Trophoblast cell (in vitro differentiated cells and primary cell): ENCODE measurements around the gene CFP. TPM values are rescaled to one million over a fixed set of nuclear protein-coding genes. Genes with fewer than 3 reads are reported as not detected.
"Not testable (repeated sequence)": the region's sequence is repeated elsewhere in the genome, so short reads cannot be mapped to it uniquely, and the experiment has no call there.

ENCODE experiments used
- DNase-seq, 2 donors: peaks; one replicate each; pipeline ENCODE4 v3.0.0-alpha.2; 2016
- H2AFZ ChIP-seq: 2 replicates; pipeline ENCODE4 v1.6.1; 2013; ENCODE audit warnings: low read length, moderate library complexity, mild to moderate bottlenecking; ENCODE audit not compliant: insufficient read depth, poor library complexity
- H2AK5ac ChIP-seq: 2 replicates; pipeline ENCODE4 v1.6.1; 2013; ENCODE audit warnings: mild to moderate bottlenecking, low read length
- H2BK120ac ChIP-seq: 2 replicates; pipeline ENCODE4 v1.6.1; 2013; ENCODE audit warnings: low read length, mild to moderate bottlenecking, moderate library complexity; ENCODE audit not compliant: insufficient read depth, poor library complexity
- H2BK12ac ChIP-seq: 2 replicates; pipeline ENCODE4 v1.6.1; 2013; ENCODE audit warnings: mild to moderate bottlenecking, low read length, moderate library complexity
- H2BK5ac ChIP-seq: 2 replicates; pipeline ENCODE4 v1.6.1; 2013; ENCODE audit warnings: low read length, low read depth, moderate library complexity, mild to moderate bottlenecking; ENCODE audit not compliant: poor library complexity
- H3K14ac ChIP-seq: 2 replicates; pipeline ENCODE4 v1.6.1; 2013; ENCODE audit warnings: mild to moderate bottlenecking, low read length
- H3K18ac ChIP-seq: 2 replicates; pipeline ENCODE4 v1.6.1; 2013; ENCODE audit warnings: mild to moderate bottlenecking, low read length
- H3K23ac ChIP-seq: 2 replicates; pipeline ENCODE4 v1.6.1; 2013; ENCODE audit warnings: low read length
- H3K27ac ChIP-seq: 2 replicates; pipeline ENCODE4 v1.5.1; 2013; ENCODE audit warnings: low read depth, mild to moderate bottlenecking, inconsistent platforms, low read length, moderate library complexity
- H3K27me3 ChIP-seq: 2 replicates; pipeline ENCODE4 v1.6.1; 2013; ENCODE audit warnings: inconsistent platforms, mild to moderate bottlenecking, low read length, moderate library complexity; ENCODE audit not compliant: insufficient read depth
- H3K36me3 ChIP-seq, 2 experiments: 1 replicate in 1 of 2; 2 replicates in 1 of 2; pipeline ENCODE4 v1.6.1; 2013; ENCODE audit warnings: low read length in 2 of 2, mild to moderate bottlenecking in 2 of 2, moderate library complexity in 1 of 2; ENCODE audit not compliant: insufficient read depth in 2 of 2, control insufficient read depth in 1 of 2
- H3K4ac ChIP-seq: 2 replicates; pipeline ENCODE4 v1.6.1; 2013; ENCODE audit warnings: low read depth, mild to moderate bottlenecking, low read length, moderate library complexity
- H3K4me1 ChIP-seq, 2 experiments: 1 replicate in 1 of 2; 2 replicates in 1 of 2; pipeline ENCODE4 v1.6.1; 2013; ENCODE audit warnings: low read length in 2 of 2, mild to moderate bottlenecking in 2 of 2, moderate library complexity in 1 of 2; ENCODE audit not compliant: insufficient read depth in 2 of 2, control insufficient read depth in 1 of 2
- H3K4me2 ChIP-seq: 2 replicates; pipeline ENCODE4 v1.6.1; 2013; ENCODE audit warnings: inconsistent platforms, mild to moderate bottlenecking, low read length, moderate library complexity
- H3K4me3 ChIP-seq: 2 replicates; pipeline ENCODE4 v1.5.1; 2013; ENCODE audit warnings: mild to moderate bottlenecking, low read depth, low read length, inconsistent platforms
- H3K79me1 ChIP-seq: one replicate; pipeline ENCODE4 v1.6.1; 2013; ENCODE audit warnings: low read length
- H3K79me2 ChIP-seq: 2 replicates; pipeline ENCODE4 v1.6.1; 2013; ENCODE audit warnings: low read length, mild to moderate bottlenecking; ENCODE audit not compliant: control insufficient read depth, insufficient read depth, poor library complexity
- H3K9ac ChIP-seq: 2 replicates; pipeline ENCODE4 v1.6.1; 2013; ENCODE audit warnings: mild to moderate bottlenecking, low read length
- H3K9me3 ChIP-seq: 2 replicates; pipeline ENCODE4 v1.6.1; 2013; ENCODE audit warnings: low read depth, mild to moderate bottlenecking, control low read depth, inconsistent platforms, low read length; ENCODE audit not compliant: insufficient read depth
- H4K12ac ChIP-seq: 2 replicates; pipeline ENCODE4 v1.6.1; 2013; ENCODE audit warnings: low read depth, mild to moderate bottlenecking, low read length, moderate library complexity
- H4K8ac ChIP-seq: 2 replicates; pipeline ENCODE4 v1.6.1; 2013; ENCODE audit warnings: low read depth, mild to moderate bottlenecking, low read length, moderate library complexity
- H4K91ac ChIP-seq: one replicate; pipeline ENCODE4 v1.6.1; 2013; ENCODE audit warnings: low read depth, mild to moderate bottlenecking, low read length, moderate library complexity
- WGBS: extraction: QIAGEN DNeasy Blood & Tissue Kit; methylation state at CpG from one replicate; pipeline ENCODE4 v1.1.7; 2013; ENCODE audit warnings: missing lambda C conversion rate; ENCODE audit not compliant: insufficient read length, insufficient coverage; ENCODE audit errors: extremely low coverage; 5-methylcytosine and 5-hydroxymethylcytosine counted together
- polyA plus RNA-seq: library from polyadenylated mRNA; stranded (reverse); fragments of 200-250 nt; gene quantifications from 2 replicates; pipeline ENCODE4 v1.2.3, GENCODE V29; 2013

CFP gene
- polyA plus RNA-seq: 0.49 and 0.67 TPM in 2 replicates

DNA sequence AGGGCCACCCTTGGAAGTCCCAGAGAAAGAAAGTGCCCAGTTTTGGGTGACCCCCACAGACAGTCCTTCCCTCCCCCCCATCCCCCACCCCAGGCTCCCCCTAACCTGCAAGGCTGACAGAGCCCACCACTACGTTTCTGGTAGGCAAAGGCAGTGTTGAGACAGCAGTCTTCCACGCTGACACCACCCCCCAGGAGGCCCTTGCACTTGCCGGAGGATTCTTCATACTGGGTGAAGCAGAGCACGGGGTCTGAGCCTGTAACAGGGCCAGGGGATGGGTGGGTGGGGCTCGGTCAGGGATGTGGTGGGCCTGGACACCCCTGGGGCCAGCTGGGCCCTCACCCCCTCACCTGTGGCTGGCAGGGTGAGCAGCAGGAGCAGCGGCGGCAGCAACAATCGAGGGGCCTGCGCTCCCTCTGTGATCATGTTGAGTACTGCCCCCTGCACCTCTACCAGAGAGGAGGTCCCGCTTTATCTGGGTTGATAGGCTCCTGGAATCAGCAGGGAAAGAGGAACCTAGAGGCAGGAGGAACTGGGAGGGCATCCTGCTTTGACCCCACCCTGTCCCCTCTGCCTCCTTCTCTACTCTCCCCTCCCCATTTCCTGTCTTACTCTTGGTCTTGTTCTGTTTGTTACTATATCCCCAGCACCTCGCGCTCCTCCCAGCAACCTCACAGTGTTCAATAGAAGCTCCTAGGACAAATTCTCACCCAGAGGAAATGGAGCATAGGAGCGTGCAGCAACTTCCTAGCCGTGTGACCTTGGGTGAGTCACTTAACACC lies at the start of gene CFP:
Gene CFP, minus strand, starts transcription at position 512 of the 782 bp plus-strand sequence. Its CDS starts 86 bp downstream, at position 426.
- Histone ChIP-seq H3K18ac (no peak within 1 kb of the TSS), H3K23ac (no peak within 1 kb of the TSS), H3K4me1 (peaks cover 0 to 2% of the 10 kb centered on the region in 2 experiments), H3K36me3 (peaks cover 2 to 5% of the 10 kb centered on the region in 2 experiments), H2BK5ac (no peak within 1 kb of the TSS), H3K9me3 (no peaks in the 10 kb centered on the region), H4K91ac (no peak within 1 kb of the TSS), H3K9ac (no peak within 1 kb of the TSS), H4K12ac (no peak within 1 kb of the TSS), H3K27ac (no peak within 1 kb of the TSS), H3K79me2 (no peaks in the 10 kb centered on the region), H3K4me3 (no peak within 1 kb of the TSS), H2BK120ac (no peak within 1 kb of the TSS), H3K27me3 (no peaks in the 10 kb centered on the region), H3K4ac (no peak within 1 kb of the TSS), H3K4me2 (no peak within 1 kb of the TSS), H2BK12ac (no peak within 1 kb of the TSS), H2AFZ (no peak within 1 kb of the TSS), H2AK5ac (no peak within 1 kb of the TSS), H4K8ac (no peak within 1 kb of the TSS), H3K79me1 (no peaks in the 10 kb centered on the region), H3K14ac (no peak within 1 kb of the TSS)
- DNase-seq: no peak
- WGBS: no CpG with 5 or more reads among the region's 14 CpGs

- H3K36me3 ChIP-seq, H2BK5ac ChIP-seq, H4K12ac ChIP-seq, DNase-seq, H2BK12ac ChIP-seq, H3K4me2 ChIP-seq, H2AK5ac ChIP-seq, H3K9me3 ChIP-seq, H3K4me1 ChIP-seq, H4K8ac ChIP-seq, H3K14ac ChIP-seq, H3K27ac ChIP-seq, H3K27me3 ChIP-seq, H3K79me1 ChIP-seq, H3K79me2 ChIP-seq, H3K23ac ChIP-seq, H3K4ac ChIP-seq, H3K18ac ChIP-seq, H3K9ac ChIP-seq, H3K4me3 ChIP-seq, H2AFZ ChIP-seq, H4K91ac ChIP-seq, H2BK120ac ChIP-seq: not testable (repeated sequence)
- no CpG with 5 or more reads among the region's 7 CpGs for WGBS
These were observed 46.5 kb upstream of the CFP start for GRCh38 chrX:47675959-47676859.

- Histone ChIP-seq H2AFZ (no peak overlapping the region), H3K14ac (no peak overlapping the region), H3K4me3 (no peak overlapping the region), H3K23ac (no peak overlapping the region), H3K36me3 (no peaks in the 10 kb centered on the region), H3K18ac (no peak overlapping the region), H3K27ac (no peak overlapping the region), H4K91ac (no peak overlapping the region), H3K79me2 (no peaks in the 10 kb centered on the region), H3K4ac (no peak overlapping the region), H4K8ac (no peak overlapping the region), H3K27me3 (no peaks in the 10 kb centered on the region), H3K4me2 (no peak overlapping the region), H3K9me3 (no peaks in the 10 kb centered on the region), H2BK120ac (no peak overlapping the region), H2BK12ac (no peak overlapping the region), H3K9ac (no peak overlapping the region), H3K79me1 (no peaks in the 10 kb centered on the region), H3K4me1 (no peaks in the 10 kb centered on the region), H2AK5ac (no peak overlapping the region), H4K12ac (no peak overlapping the region), H2BK5ac (no peak overlapping the region)
- WGBS: no CpG with 5 or more reads among the region's 5 CpGs
- peak in 1 of 2 donors; percentile 41 for DNase-seq
These were observed 45.0 kb upstream of the CFP start for GRCh38 chrX:47674776-47675175.

GRCh38 chrX:47665797-47666196 lies 36.1 kb upstream of the CFP start:
- H4K91ac ChIP-seq, H4K8ac ChIP-seq, H2BK12ac ChIP-seq, H3K23ac ChIP-seq, H2BK5ac ChIP-seq, H4K12ac ChIP-seq, H2AFZ ChIP-seq, H3K27me3 ChIP-seq, H3K9me3 ChIP-seq, H3K36me3 ChIP-seq, H3K14ac ChIP-seq, H3K18ac ChIP-seq, H3K27ac ChIP-seq, H2BK120ac ChIP-seq, H3K79me1 ChIP-seq, H3K9ac ChIP-seq, H3K4ac ChIP-seq, H3K4me3 ChIP-seq, DNase-seq, H2AK5ac ChIP-seq, H3K79me2 ChIP-seq, H3K4me1 ChIP-seq, H3K4me2 ChIP-seq: not testable (repeated sequence)
- no CpG with 5 or more reads among the region's 4 CpGs for WGBS
